Measurements from ENCODE around the gene SEC14L2.

The SEC14L2 gene

DNA sequence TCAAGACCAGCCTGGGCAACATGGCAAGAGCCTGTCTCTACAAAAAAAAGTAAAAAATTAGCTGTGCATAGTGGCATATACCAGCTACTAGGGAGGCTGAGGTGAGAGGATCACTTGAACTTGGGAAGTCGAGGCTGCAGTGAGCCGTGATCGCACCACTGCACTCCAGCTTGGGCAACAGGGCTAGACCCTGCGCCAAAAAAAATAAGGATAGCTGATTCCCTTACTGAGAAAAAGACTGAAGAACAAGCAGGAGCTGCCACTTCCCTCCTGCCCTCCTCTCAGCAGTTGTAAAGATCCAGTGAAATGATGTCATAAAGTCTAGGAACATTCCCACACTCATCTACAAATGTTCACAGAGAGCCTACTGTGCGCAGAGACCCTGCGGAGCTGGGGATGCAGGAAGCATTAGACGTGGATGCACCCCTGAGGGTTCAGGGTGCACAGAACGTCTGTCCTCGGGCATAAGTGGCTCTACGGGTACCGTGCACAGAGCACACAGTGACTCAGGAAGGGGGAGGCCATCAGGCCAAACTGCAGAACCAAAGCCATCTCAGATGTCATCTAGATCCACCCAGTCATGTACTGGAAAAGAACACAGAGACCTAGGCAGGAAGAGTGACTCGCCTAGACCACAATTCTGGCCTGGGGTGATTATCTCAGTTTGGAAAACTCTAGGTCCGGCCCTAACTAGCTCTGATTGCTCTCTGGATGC is 11.7 kb downstream of the SEC14L2 start:
- FAIRE-seq: no peak

GRCh38 chr22:30411780-30412179 is 15.0 kb downstream of the SEC14L2 start:
- FAIRE-seq: no peak

GRCh38 chr22:30413001-30413400 is 16.2 kb downstream of the SEC14L2 start:
- no peak for FAIRE-seq

DNA sequence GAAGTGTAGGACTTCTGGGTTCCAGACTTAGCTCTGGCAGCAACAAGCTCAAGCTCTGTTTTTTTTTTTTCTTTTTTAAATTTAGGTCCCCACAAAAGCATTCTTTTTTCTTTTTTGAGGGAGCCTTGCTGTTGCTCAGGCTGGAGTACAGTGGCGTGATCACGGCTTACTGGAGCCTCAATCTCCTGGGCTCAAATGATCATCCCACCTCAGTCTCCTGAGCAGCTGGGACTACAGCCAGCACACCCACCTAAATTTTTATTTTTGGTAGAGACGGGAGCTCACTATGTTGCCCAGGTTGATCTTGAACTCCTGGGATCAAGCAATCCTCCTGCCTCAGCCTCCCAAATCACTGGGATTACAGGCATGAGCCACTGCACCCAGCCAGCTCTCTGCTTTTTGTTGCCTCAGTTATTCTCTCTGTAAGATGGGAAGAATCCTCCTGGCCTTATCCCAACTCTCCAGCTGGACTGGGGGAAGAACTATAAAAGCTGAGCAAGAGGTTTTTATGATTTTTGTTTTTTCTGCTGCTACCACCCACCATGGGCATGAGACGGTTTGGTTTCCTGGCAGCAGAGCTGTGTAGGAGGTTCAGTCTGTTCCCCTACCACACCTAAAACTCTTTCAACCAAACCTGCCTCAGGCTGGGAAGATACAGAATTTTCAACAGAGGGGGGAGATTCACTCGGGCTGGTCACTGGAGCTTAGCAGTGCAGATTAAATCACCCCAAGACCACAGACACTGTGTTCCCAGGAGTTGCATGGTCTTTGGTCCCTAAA is 17.1 kb downstream of the SEC14L2 start:
- FAIRE-seq: no peak

DNA sequence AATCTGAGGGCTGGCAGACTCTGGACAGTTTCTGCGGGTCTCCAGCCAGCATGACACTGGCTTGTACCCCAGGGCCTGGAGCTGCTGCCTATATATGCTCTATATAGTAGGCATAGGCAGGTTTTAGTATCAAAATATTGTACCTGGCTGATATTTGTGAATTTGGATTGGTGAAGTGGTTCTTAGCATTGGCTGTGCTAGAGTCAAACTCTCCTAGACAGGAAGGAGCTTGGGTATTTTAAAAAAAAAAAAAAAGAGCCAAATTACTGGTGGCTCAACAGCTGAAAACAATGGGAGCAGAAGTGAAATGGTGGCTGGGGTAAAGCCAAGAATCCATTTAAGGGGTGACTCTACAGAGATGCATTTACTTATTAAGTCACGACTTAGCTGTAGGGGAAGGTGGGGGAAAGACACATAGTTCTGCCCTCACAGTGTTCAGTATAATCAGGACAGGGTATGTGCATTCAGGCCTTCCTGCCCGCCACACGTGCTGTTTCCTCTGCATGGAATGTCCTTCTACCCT is 17.8 kb downstream of the SEC14L2 start:
- no peak for FAIRE-seq

DNA sequence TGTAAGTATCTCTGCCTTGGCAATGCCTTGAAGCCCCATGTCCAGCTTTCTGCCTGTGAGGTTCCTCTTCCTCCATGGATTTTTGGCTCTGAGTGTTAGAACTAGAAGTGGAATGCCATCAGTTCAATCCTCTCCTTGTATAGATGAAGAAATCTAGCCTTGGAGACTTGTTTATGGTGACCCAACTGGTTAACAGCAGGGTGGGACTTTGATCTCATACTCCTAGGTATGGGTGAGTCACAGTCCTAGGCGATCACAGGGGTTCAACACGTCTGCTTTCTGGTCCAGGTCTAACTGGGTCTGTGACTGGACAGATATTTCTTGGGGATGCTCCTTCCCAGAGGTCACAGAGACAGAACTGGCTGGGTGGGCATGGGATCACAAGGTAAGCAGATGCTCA is 19.6 kb downstream of the SEC14L2 start:
- no peak for FAIRE-seq

- FAIRE-seq: no peak
Measured at GRCh38 chr22:30416837-30417236, 20.0 kb downstream of the SEC14L2 start.

- FAIRE-seq: no peak
Measured at GRCh38 chr22:30420347-30421125, 23.7 kb downstream of the SEC14L2 start.

DNA sequence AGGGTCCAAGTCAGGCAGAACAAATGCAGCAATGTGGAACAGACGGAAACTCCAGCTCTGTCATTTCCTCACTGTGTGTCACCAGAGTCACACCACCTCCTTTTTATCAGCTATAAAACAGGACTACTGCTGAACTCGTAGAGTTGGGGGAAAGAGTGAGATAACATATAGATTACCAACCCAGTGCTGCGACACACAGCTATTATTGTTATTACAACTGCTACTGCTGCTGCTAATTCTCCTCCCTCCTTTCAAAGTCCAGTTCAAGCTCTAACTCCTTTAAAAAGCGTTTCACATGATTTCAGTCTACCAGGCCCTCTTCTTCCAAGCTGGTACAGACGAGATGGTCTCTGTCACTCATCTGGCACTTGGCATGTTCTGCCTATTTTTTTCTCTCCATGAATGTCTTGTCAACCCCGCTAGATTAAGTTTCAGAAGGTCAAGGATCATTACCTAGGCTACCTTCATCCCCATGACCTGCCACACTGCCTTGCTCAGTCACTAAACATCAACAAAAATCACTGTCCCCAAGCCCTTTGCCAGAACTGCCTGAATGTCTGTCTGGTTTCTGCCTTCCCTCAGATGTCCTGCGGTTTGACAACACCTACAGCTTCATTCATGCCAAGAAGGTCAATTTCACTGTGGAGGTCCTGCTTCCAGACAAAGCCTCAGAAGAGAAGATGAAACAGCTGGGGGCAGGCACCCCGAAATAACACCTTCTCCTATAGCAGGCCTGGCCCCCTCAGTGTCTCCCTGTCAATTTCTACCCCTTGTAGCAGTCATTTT is 25.1 kb downstream of the SEC14L2 start:
- FAIRE-seq: no peak

DNA sequence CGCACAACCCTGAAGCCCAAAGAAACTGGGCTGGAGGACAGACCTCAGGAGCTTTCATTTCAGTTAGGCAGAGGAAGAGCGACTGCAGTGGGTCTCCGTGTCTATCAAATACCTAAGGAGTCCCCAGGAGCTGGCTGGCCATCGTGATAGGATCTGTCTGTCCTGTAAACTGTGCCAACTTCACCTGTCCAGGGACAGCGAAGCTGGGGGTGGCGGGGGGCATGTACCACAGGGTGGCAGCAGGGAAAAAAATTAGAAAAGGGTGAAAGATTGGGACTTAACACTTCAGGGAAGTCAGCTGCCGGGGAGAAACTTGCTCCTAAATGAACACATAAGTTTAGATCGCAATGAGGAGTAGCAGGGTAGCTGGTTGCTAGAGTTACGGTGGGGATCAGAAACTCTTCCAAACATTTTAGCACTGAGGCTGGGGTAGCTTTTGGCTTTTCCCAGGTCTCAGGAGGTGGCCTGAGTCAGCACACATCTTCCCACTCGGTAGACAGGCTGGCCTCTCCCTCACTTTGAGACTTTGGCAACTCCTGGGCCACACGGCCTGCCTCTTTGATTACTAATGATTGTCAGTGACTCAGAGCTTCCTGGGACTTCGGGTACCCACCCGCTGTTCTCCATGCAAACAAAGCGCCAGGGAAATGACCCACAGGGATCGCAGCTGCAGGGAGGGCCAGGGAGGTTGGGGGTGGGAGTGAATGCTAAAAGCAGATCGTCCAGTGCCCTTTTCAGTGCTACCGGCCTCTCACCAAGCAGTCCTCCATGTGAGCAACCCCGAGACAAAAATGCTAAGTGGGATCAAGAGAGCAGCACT is 25.9 kb downstream of the SEC14L2 start:
- FAIRE-seq: no peak

GRCh38 chr22:30423301-30423958 is 26.6 kb downstream of the SEC14L2 start:
- no peak for FAIRE-seq

DNA sequence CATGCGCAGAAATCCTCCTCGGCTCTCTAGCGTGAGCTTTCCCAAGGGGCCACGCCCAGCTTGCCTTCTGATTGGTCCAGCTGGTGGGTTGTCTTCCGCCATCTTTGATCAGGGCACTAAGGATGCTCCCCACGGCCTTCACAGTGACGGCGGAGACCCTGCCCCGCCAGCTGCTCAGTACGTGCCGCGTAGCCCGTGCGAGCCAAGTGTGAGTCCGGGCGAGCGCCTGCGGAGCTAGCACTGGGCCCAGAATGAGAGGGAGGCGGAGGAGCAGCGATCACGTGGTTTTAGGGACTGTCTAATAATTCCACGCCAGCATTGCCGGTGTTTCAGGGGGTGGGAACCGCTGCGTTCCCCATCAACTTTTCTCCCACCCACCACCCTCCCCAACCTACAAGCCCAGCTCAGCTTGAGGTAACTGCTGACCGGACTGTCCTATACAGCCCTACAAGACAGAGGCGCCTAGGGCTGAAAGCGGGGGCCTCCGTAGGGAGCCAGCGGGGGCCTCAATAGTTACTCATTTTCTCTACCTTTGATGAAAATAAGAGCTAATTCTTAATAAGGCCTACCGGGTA is 27.2 kb downstream of the SEC14L2 start:
- peak; percentile 43 for FAIRE-seq

DNA sequence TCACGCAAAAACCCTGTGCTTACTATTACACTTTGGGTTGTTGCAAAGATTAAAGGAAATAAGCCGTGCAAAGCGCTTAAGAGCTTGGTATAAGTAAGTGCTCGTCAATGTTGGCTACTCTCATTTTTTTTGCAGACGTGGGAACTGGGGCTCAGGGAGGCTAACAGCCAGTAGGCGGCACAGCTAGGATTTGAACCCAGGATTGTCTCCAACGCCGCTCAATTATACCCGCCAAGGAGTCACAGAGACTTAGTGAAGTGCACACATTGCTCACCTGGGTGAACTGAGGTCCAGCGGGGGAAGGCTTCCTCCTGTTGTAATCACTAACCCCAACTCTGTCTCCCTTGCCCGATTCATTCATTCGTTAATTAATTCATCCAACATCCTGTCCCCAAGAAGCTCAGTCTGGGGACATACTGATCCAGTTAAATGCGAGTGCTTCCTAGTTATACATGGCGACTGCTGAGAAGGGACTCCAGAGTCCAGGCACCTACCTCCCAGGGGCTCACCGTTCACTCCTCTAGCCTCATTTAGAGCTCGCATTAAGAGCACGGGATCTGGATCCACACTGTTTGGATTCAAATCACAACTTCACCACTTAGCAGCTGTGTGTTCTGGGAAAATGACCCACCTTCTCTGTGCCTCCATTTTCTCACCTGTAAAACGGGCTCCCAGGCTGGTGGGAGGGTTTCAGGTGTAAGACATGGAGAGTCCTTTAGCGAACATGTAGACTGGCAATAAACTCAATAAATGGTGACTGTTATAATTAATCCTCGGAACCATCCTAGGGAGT is 27.9 kb downstream of the SEC14L2 start:
- FAIRE-seq: no peak

DNA sequence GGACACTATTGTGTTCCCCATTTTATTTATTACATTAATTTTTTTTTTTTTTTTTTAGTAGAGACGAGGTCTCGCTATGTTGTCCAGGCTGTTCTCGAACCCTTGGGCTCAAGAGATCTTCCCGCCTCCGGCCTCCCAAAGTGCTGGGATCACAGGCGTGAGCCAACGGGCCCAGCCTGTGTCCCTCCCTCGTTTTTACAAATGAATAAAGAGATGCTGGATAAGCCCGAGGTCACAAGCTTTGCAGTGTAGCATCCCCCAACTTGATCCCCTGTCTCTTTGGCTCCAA is 28.5 kb downstream of the SEC14L2 start:
- no peak for FAIRE-seq

DNA sequence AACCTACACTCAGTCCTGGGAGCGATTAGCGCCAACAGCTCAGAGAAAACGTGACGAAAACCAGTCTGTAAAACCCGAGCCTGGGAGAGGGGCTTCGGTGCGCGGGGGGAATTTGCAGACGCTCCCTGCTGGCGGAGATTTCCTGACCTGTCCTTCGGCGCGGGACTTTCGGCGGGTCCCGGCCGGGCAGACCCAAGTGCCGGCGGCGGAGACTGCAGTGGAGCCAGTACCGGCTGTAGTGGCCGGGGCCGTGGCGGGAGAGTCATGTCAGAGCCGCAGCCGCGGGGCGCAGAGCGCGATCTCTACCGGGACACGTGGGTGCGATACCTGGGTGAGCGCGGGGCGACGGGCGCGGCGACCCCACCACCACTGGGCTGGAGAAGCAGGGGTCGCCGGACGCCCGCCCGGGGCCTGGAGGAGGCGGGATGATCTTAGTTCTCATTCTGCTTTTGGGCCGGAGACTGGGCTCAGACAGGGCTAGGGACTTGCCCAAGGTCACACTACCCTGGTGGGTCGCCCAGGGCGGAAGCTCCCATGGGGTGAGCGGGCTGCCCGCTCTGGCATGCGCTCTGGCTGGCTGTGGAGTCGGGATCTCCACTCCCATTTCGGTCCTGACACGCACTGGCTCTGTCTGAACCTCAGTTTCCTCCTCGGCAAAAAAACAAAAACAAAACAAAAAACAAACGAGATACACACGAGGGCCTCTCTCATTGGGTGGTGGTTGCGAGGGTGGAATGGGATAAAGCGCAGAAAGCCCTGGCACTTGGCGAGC is 29.0 kb downstream of the SEC14L2 start, which contains the start of gene MTFP1:
Gene MTFP1 (plus strand): TSS at position 153 of the 772 bp plus-strand sequence. CDS start 112 bp downstream, at position 265.
- no peak for FAIRE-seq

- no peak for FAIRE-seq
Measured at GRCh38 chr22:30426388-30427353, 29.9 kb downstream of the SEC14L2 start.

DNA sequence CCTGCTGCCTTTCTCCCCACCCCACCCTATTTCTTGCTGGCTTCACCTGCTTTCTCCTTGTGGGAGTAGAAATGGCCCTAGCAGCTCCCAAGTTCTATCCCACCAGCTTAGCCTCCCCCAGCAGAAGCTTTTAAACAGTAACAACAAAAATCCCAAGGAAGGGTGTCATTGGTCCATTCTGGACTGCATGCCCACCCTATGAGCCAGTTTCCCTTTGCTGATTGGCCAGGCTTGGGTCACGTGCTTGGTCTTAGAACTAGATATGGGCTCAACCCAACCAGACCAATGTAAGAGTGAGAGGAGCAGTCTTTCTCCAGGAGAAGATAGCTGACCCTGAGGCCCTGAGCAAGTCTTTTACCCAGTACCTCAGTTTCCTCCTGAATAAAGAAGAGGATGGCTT is 31.1 kb downstream of the SEC14L2 start:
- FAIRE-seq: no peak

GRCh38 chr22:30429887-30430286 is 33.1 kb downstream of the SEC14L2 start:
- FAIRE-seq: no peak
